GM19372 (cell line): ENCODE measurements around the gene ADAMTSL5.
"Not testable (repeated sequence)": the region's sequence is repeated elsewhere in the genome, so short reads cannot be mapped to it uniquely, and the experiment has no call there.

Experiments used
- ATAC-seq: cut with Tn5 transposase; IDR thresholded peaks from one replicate; pipeline ENCODE4 v1.9.1; 2021; ENCODE audit warnings: mild to moderate bottlenecking, low read depth, moderate library complexity; ENCODE audit not compliant: unreplicated experiment

ADAMTSL5 gene, protein sequence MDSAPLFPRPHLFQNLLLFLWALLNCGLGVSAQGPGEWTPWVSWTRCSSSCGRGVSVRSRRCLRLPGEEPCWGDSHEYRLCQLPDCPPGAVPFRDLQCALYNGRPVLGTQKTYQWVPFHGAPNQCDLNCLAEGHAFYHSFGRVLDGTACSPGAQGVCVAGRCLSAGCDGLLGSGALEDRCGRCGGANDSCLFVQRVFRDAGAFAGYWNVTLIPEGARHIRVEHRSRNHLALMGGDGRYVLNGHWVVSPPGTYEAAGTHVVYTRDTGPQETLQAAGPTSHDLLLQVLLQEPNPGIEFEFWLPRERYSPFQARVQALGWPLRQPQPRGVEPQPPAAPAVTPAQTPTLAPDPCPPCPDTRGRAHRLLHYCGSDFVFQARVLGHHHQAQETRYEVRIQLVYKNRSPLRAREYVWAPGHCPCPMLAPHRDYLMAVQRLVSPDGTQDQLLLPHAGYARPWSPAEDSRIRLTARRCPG

DNA sequence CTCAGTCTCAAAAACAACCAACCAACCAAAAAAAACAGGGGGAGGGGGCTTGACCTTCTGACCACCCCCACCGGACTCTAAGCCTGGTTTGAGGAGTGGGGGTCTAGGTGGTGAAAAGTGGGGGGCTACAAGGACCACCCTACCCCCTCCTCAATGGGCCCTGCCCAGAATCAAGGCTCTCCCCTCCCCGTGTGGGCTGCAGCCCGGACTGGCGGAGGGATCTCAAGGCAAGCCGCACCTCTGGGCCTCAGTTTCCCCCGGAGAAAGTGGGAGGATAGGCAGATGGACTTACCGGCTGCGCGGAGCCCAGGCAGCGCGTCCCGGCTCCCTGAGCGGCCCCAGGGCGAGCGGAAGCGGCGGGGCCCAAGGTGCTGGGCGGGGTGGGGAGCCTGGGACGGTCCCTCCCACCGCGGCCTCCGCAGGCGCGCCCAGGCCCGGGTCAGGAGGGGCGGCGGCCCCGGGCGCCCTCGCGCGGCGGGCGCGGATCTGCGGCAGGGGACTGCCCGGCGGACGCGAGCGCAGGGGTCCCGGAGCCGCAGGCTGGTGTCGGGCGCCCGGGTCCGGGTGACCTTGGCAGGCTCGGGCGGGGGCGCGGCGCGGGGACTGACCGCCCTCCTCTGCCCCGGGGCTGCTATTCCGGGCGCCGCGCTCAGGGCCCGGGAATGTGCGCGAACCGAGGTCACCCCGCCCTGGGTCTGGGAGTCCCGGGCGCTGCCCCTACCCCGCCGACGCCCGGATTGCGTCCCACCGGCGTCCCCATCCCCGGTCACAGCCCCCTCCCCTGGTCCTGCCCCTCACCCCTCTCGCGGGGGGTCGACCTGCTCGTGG is at the start of gene ADAMTSL5:
ADAMTSL5 (minus strand) TSS at position 349 of the 828 bp plus-strand sequence. CDS start 2,076 bp downstream, outside the sequence.
- no peak for ATAC-seq

DNA sequence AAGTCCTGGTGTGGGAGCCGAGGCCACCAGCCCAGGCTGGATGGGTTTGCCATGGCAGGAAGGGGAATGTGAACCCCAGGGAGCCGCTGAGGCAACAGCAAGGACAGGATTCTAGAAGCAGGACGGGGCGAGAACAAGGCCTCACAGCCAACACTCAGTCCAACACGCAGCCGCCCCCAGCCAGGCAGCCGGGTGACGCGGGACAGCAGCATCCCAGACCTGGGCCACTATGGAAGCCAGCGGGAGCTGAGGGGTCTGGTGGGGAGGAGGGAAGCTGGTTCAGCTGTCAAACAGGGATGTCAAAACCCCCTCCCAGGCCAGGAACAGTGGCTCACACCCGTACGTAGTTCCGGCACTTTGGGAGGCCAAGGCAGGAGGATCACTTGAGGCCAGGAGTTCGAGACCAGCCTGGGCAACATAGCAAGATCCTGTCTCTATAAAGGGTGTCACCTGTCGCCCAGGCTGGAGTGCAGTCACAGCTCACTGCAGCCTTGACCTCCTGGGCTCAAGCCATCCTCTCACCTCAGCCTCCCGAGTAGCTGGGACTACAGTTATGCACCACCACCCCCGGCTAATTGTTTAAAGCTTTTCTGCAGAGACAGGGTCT is 48.5 kb upstream of the ADAMTSL5 start:
- no peak for ATAC-seq

DNA sequence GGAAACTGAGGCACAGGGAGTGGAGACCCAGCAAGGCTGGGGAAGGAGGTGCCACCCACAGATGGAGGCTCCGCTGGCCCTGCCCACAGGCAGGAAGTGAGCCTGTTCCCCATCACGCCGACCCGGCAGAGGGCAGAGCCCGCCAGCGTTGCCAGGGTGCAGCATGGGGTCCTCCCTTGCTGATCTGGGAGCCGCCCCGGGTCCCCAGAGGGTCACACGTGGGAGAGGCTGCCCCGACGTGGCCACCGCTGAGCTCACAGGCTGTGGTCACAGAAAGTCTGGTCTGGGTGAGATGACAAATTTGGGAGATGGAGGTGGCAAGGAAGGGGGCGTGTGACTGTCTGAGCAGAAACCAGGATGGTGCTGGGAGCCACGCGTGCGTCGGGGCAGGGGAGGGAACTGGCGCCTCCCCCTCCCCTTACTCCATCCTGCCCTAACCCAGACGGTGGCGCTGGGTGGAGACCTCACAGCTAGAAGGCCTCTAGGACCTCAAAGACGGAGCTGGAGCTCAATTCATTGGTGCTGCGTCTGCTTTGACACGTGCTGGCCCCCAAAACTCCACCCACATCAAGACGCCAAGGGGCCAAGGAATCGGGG is 47.6 kb upstream of the ADAMTSL5 start:
- no peak for ATAC-seq

DNA sequence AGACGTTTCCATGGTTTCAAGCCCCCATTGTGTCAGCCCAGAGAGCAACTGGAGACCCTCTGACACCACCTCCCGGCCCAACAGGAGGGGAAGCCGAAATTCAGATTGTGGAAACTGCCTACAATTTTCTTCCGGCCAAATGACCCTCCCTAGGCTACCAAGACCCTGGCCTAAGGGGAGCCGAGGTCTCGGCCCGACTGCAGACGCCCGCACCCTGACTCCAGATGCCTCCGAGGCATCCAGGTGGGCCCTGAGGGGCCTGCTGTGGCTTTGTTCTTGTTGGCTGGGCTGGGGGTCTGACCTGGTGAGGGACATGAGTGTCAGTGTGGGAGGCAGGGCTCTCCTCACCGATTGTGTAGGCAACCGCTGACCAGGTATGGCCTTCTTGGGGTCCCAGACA is 45.7 kb upstream of the ADAMTSL5 start:
- no peak for ATAC-seq

DNA sequence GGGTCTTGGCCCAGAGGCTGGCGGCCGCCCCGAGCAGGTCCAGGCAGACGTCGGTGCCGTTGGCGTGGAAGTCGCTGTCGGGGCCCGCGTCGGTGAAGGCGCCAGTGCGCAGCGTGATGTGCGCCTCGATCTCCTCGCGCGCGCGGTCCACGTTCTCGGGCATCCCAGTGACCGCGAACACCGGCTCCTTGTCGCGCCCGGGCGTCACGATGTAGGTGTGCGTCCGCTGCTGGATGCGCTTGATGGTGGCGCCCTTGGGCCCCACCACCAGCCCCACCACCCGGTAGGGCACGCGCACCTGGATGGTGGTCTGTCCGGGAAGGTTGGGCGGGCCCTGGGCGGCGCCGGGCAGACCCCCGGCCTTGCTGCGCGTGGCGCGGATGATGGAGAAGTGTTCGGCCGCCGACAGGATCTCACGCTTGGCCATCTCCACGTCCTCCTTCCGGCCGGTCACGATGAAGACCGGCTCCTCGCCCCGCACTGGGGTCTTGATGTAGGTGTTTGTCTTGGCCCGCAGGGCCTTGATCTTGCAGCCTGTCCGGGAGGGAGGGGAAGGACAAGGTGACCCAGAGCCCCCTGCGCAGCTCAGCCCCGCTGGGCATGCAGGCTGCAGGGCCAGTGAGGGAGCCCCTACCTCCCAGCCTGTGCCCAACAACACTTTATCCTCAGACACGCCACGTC is 43.7 kb upstream of the ADAMTSL5 start:
- ATAC-seq, result no peak

DNA sequence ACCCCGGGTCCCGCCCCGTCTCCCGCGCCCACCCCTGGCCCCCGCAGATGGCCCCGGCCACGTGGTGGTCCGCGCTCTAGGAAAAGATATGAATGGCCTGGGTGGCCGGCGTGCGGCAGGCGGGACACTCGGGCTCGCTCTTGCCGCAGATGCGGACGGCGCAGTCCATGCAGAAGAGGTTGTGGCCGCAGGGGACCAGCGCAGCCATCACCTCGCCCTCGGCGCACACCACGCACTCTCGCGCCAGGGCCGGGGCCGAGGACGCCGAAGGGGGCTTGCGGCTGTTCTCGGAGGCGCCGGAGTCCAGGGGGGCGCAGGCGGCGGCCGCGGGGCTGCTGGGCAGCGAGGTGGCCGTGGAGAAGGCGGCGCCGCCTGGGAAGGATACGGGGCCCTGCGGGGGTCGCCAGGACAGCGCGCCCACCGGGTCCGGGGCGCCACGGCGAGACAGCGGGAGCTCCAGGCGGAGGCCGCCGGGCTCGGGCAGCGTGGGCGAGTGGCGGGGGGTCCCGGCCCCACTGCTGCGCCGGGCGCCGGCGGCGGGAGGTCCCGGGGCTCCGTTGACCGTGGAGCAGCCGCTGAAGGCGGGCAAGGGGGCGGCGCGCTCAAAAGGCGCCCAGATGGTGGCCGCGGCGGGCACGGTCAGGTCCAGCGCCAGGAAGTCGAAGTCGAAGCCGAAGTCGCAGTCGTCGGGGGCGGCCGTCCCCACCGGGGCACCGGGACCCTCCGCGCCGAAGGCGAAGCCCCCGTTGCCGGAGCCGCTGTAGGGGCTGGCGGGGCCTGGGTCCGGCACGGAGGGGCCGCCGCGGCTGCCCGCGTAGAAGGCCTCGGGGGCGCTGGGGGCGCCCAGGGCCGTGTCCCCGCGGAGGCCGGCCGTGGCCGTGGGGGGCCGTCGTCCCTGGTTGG is 42.9 kb upstream of the ADAMTSL5 start:
- ATAC-seq, result no peak

DNA sequence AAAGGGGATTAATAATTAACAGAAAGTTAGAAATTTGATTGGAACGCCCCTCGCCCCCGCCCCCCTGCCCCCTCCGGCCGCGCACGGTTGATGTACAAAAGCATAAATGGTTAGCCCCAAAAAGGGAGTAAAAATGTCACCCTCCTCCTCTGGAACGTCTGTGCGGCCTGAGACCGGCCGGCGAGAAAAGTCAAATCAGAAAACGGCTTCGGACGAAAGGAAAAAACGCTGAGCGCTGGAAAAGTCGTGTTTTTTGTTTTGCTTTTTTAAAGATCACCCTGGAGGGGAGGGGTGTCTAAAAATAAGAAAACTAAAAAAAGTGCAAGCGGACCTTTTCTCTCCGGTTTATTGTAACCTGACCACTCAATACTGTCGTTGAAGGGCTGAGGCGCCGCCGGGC is 42.1 kb upstream of the ADAMTSL5 start:
- ATAC-seq, result no peak

DNA sequence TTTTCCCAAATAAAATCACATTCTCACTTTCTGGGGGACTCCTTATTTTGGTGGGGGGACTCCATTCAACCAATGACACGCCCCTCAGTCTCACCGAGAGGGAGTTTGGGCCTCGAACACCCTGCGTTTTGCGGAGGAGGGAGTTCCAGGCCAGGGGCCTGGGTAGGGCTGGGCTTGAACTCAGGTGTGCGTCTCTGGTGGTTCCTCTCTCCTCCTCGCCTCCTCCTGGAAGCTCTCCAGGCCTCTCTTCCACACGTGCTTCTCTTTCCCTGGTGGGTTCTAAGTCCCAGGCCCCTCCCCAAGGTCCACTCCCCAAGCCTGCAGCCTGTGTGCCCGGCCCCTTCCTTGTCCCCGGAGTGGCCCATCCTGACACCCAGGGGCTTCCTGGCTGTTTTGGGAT is 40.6 kb upstream of the ADAMTSL5 start:
- ATAC-seq, result no peak

DNA sequence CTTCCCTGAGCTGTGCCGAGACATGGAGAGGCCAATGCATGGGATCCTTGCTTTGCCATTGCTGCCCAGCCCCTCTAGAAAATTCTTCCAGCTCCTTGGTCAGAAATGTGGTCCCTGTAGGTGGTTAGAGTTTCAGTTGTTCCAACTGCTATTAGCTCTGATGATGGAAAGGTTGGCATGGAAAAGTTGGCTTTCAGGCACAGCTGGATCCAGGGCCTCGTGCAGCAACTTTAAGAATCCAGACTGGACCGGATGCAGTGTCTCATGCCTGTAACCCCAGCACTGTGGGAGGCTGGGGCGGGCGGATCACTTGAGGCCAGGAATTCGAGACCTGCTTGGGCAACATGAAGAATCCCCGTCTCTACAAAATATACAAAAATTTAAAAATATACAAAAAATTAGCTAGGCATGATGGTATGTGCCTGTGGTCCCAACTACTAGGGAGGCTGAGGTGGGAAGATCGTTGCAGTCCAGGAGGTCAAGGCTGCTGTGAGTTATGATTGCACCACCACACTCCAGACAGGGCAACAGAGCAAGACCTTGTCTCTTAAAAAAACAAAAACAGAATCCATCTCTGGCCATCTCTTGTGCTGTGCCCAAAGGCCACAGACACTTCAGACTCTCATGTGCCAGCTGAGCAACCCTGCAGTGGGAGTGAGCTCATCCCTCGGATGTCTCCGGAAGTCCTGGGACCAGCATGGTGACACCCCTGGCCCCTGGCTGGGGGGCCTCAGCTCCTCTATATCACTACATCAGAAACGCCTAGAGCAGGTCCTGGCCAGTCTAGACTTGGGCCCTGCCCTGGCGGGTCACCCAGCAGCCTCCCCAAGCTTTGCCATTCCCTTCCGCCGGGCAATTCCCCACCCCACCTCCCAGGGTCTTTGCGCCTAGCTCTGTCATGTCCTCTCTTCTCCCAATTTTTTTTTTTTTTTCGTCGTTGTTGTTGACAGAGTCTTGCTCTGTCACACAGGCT is 38.5 kb upstream of the ADAMTSL5 start:
- ATAC-seq, result no peak

DNA sequence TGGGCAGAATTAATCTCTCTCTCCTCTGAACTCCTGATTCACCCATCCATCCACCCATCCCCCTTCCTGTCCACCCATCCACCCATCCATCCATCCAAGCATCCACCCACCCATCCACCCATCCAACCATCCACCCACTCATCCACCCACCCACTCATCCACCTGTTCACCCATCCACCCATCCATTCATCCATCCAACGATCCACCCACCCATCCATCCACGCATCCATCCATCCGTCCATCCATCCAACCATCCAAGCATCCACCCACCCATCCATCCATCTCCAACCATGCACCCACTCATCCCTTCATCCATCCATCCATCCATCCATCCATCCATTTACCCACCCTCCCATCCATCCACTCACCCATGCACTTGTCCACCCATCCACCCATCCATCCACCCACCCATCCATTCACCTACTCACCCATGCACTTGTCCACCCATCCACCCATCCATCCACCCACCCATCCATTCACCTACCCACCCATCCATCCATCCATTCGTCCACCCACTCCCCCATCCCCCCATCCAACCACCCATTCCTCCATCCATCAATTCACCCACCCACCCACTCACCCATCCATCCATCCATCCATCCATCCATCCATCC is 36.6 kb upstream of the ADAMTSL5 start:
- no peak for ATAC-seq

DNA sequence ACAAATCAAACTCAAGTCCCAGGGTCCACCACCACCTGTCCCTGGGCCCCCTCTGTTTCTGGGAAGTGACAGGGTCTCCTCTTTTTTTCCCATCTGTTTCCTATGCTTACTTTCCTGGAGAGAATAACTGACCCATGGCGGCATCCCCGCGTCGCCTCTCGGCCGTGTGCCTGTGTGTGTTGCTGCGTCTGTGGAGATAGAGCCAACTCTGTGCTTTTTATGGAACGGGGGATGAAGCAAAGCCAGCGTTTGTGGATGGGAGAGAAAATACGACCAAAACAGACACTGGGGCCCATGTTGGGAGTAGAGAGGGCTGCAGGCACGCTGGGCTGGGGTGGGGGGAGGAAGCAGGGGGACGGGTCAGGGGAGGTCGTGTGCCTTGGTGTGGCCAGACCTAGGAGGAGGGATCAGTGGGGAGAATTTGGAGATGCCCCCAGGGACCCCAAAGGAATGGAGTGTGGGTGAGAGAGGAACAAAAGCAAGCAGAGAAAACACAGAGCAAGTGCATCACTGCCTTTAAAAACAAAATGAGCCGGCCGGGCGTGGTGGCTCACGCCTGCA is 27.6 kb upstream of the ADAMTSL5 start:
- ATAC-seq, result no peak

DNA sequence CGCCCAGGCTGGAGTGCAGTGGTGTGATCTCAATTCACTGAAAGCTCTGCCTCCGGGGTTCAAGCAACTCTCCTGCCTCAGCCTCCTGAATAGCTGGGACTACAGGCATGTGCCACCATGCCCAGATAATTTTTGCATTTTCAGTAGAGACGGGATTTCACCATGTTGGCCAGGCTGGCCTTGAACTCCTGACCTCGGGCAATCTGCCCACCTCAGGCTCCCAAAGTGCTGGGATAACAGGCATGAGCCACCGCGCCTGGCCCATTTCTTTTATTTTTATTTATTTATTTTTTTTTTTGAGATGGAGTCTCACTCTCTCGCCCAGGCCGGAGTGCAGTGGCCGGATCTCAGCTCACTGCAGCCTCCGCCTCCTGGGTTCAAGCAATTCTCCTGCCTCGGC is 26.9 kb upstream of the ADAMTSL5 start:
- not testable (repeated sequence) for ATAC-seq

DNA sequence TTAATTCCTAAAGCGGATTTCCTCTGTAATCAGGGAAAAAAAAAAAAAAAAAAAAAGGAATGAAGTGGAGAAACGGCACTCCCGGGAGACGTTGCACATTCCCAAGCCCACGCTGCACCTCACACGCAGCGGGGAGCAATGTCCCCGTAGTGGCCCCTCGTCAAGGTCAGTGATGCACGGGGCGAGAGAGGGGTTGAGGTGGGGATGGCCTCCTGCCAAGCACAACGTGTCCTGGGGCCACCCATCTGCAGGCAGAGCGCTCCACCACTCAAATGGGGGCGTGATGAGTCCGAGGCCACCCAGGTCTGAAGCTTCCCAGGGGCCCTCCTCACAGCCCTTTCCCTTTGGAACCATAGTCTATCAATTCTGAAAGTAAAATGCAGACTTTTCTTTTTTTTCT is 26.2 kb upstream of the ADAMTSL5 start:
- no peak for ATAC-seq

DNA sequence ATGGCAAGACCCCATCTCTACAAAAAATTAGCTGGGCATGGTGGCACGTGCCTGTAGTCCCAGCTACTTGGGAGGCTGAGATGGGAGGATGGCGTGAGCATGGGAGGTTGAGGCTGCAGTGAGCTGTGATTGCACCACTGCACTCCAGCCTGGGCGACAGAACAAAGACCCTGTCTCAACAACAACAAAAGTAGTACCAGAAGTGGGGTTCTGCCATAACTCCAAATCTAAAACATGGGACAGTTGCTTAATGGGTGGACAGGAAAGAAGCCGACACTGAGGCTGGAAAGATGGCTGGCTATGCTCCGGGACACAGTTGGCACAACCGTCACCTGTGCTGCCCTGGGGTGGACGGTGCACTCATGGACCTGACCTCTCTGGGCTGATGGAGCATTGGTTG is 22.9 kb upstream of the ADAMTSL5 start:
- ATAC-seq, result not testable (repeated sequence)

DNA sequence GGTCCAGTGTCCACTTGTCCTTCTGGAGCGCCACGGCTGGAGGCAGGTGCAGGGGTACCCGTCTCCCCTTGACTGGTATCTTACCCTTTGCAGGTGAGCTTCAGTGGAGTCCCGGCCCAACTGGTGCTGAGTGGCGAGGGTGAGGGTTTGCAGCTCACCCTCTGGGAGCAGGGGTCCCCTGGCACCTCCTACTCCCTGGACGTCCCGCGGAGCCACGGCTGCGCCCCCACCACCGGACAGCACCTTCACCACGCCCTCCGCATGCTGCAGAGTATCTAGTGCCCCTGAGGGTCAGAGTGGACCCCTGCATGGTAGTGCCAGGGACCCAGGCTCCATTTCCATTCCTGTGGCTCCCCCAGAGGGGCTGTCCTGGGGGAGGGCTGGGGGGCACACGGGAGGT is 22.2 kb upstream of the ADAMTSL5 start:
- no peak for ATAC-seq

DNA sequence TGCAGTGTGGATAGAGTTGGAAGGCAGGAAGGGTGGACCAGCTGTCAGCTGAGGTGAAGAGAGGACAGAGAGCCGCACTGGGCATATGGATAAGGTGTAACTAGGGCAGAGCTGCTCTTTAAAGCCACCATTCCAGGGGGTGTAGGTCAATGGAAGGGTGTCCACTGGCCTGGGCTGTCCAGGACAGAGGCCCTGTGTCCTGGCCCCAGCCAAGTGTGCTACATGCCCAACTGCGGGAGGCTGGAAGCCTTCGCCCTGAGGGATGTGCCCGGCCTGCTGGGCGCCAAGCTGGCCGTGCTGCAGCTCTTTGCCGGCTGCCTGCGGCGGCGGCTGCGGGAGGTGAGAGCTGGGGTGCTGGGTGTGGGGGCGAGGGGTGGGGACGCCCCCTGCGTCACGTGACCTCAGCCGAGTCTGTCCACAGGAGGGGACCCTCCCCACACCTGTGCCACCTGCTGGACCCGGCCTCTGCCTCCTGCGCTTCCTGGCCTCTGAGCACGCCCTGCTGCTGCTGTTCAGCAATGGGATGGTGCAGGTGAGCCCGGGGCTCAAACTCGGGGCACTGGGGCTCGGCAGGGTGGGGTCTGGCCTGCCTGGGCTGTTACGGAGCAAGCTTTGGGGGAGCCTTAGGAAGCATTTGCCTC is 20.8 kb upstream of the ADAMTSL5 start:
- ATAC-seq, result no peak

DNA sequence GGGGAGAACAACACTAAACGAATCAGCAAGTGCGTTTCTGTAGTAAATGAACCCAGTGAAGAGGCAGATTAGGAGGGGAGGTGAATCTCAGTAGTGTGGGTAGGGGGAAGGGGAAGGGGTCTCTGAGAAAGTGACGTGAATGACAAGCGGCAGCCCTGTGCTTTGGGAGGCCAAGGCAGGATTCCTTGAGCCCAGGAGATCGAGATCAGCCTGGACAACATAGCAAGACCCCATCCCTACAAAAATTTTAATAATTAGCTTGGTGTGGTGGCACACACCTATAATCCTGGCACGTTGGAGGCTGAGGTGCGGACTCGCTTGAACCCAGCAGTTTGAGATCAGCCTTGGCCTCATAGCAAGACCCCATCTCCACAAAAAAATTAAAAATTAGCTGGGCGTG is 19.2 kb upstream of the ADAMTSL5 start:
- no peak for ATAC-seq
